B cell (primary cell): Measurements from ENCODE around the gene SEMA6A. TPM values are rescaled to one million over a fixed set of nuclear protein-coding genes. Genes with fewer than 3 reads are reported as not detected.

Experiments used
- ATAC-seq: fragments of 200-7000 bp; cut with Tn5 transposase; one replicate; pipeline ENCODE4 v1.10.0; 2021; ENCODE audit warnings: low read depth, mild to moderate bottlenecking, moderate number of reproducible peaks, moderate library complexity
- CTCF ChIA-PET: fragments of 350-600 bp; sonication (Branson Sonifier 250); formaldehyde crosslinking; loops from one replicate; lab custom pipeline; 2021; ENCODE audit warnings: antibody characterized with exemption, inconsistent platforms; lab: Charles Lee
- POLR2A ChIA-PET: fragments of 350-600 bp; sonication (Branson Sonifier 250); formaldehyde crosslinking; loops from one replicate; lab custom pipeline; 2021; ENCODE audit warnings: antibody characterized with exemption; lab: Charles Lee
- DNase-seq: peaks from one replicate; pipeline ENCODE4 v3.0.0; 2013
- H2AFZ ChIP-seq: 2 replicates; pipeline ENCODE4 v1.6.1; 2012; ENCODE audit warnings: mild to moderate bottlenecking, low read depth, low read length; ENCODE audit not compliant: insufficient read depth, poor library complexity, severe bottlenecking
- H3K27ac ChIP-seq, 2 donors: 1 replicate in 1 of 2; 2 replicates in 1 of 2; pipeline ENCODE4 v1.5.1; 2012 to 2013; ENCODE audit warnings: low read length in 2 of 2, mild to moderate bottlenecking in 2 of 2, moderate library complexity in 1 of 2
- H3K27me3 ChIP-seq, 4 experiments: fragments of 200-600 bp in 1 of 4; sonication (generic) in 1 of 4; replicated peaks in 1 of 4; 1 replicate in 2 of 4; 2 replicates in 2 of 4; pipeline versions ENCODE4 v1.6.1 to v1.7.0; 2013 to 2016; ENCODE audit warnings: low read length in 3 of 4, mild to moderate bottlenecking in 2 of 4, mixed read lengths in 1 of 4, moderate library complexity in 1 of 4; ENCODE audit not compliant: insufficient read depth in 4 of 4, control insufficient read depth in 3 of 4; ENCODE audit errors: control extremely low read depth in 1 of 4
- H3K36me3 ChIP-seq, 2 experiments: replicated peaks in 1 of 2; 1 replicate in 1 of 2; 2 replicates in 1 of 2; pipeline versions ENCODE4 v1.6.1 to v1.7.1; 2013; ENCODE audit warnings: low read length in 1 of 2; ENCODE audit not compliant: insufficient read depth in 2 of 2, control insufficient read depth in 1 of 2; ENCODE audit errors: control extremely low read depth in 1 of 2, extremely low read depth in 1 of 2
- H3K4me1 ChIP-seq, 2 donors: fragments of 200-600 bp in 1 of 2; sonication (generic) in 1 of 2; 1 replicate in 1 of 2; 2 replicates in 1 of 2; pipeline versions ENCODE4 v1.5.1 to v1.6.1; 2013 to 2017; ENCODE audit warnings: low read length in 2 of 2; ENCODE audit not compliant: control insufficient read depth in 2 of 2, insufficient read depth in 2 of 2
- H3K4me2 ChIP-seq: replicated peaks from 2 replicates; pipeline ENCODE3; 2012; ENCODE audit warnings: mild to moderate bottlenecking, low read depth, low read length; ENCODE audit not compliant: poor library complexity, severe bottlenecking
- H3K4me3 ChIP-seq, 5 experiments: fragments of 200-600 bp in 1 of 5; sonication (generic) in 1 of 5; 1 replicate in 3 of 5; 2 replicates in 2 of 5; pipeline versions ENCODE4 v1.5.1 to v1.7.0; 2011 to 2016; ENCODE audit warnings: low read length in 4 of 5, mild to moderate bottlenecking in 4 of 5, low read depth in 2 of 5, control low read depth in 1 of 5, moderate library complexity in 1 of 5; ENCODE audit not compliant: insufficient read depth in 1 of 5; ENCODE audit errors: control extremely low read depth in 1 of 5, extremely low read depth in 1 of 5
- H3K79me2 ChIP-seq: fragments of 200-600 bp; sonication (generic); one replicate; pipeline ENCODE4 v1.6.0; 2016; ENCODE audit warnings: low read length; ENCODE audit not compliant: control insufficient read depth, insufficient read depth
- H3K9ac ChIP-seq: fragments of 200-600 bp; sonication (generic); 2 replicates; pipeline ENCODE4 v1.6.1; 2017; ENCODE audit warnings: mild to moderate bottlenecking, low read length, moderate library complexity
- H3K9me3 ChIP-seq, 3 donors: one replicate each; pipeline versions ENCODE4 v1.6.1 to v1.7.1; 2013; ENCODE audit warnings: low read length in 2 of 3; ENCODE audit not compliant: control insufficient read depth in 2 of 3, insufficient read depth in 1 of 3; ENCODE audit errors: control extremely low read depth in 1 of 3
- H4K20me1 ChIP-seq: 2 replicates; pipeline ENCODE4 v1.6.0; 2012; ENCODE audit warnings: mild to moderate bottlenecking, low read length; ENCODE audit not compliant: insufficient read depth, control insufficient read depth, poor library complexity, severe bottlenecking
- H3K27ac Mint-ChIP-seq: one replicate; pipeline ENCODE4 v1.8.0; 2021; ENCODE audit warnings: mixed read lengths
- H3K27me3 Mint-ChIP-seq: one replicate; pipeline ENCODE4 v1.8.0; 2021; ENCODE audit warnings: mixed read lengths
- H3K4me1 Mint-ChIP-seq: one replicate; pipeline ENCODE4 v1.8.0; 2021; ENCODE audit warnings: mixed read lengths
- H3K4me3 Mint-ChIP-seq: one replicate; pipeline ENCODE4 v1.8.0; 2021; ENCODE audit warnings: mixed read lengths
- H3K9me3 Mint-ChIP-seq: one replicate; pipeline ENCODE4 v1.8.0; 2022; ENCODE audit warnings: mixed read lengths; ENCODE audit not compliant: insufficient read depth
- CTCF ChIP-seq: fragments of 200-600 bp; IDR thresholded peaks from one replicate; pipeline ENCODE4 v1.8.0; 2022; ENCODE audit warnings: antibody characterized with exemption, mild to moderate bottlenecking
- EZH2 ChIP-seq: IDR thresholded peaks from 2 replicates; pipeline ENCODE4 v1.6.1; 2012; ENCODE audit warnings: borderline replicate concordance, low read depth, mild to moderate bottlenecking, moderate library complexity, low read length; ENCODE audit not compliant: insufficient read depth, poor library complexity, severe bottlenecking
- WGBS: methylation state at CpG from one replicate; pipeline ENCODE4 v1.1.5; 2013; ENCODE audit warnings: missing lambda C conversion rate; ENCODE audit not compliant: insufficient coverage; 5-methylcytosine and 5-hydroxymethylcytosine counted together
- intact Hi-C: fragments of 100-400 bp; cut with micrococcal nuclease; formaldehyde crosslinking; loops from one replicate; pipeline ENCODE4 v1.10.0; 2022
- polyA plus RNA-seq: library from polyadenylated mRNA; depleted of rRNA; stranded (reverse); fragments of >200 nt; gene quantifications from 2 replicates; pipeline ENCODE4 v1.2.3, GENCODE V29; 2012
- total RNA-seq, 2 donors: library from RNA; stranded (reverse); fragments of 120-200 nt in 1 of 2; gene quantifications; 1 replicate in 1 of 2; 2 replicates in 1 of 2; pipeline versions ENCODE4 v1.2.3 to v1.2.4, GENCODE V29; 2013 to 2022

The SEMA6A gene
- total and polyA plus RNA-seq, 2 donors (not counting 1 experiment from before 2014, with no cell fraction given): 0.44 TPM; not detected in 1

GRCh38 chr5:116495786-116496357 is 78.8 kb downstream of the SEMA6A start:
- H3K4me2 ChIP-seq: no peak overlapping the region
- no peak overlapping the region for H3K4me3 ChIP-seq
- ChIA-PET POLR2A (no interaction called here), CTCF (no interaction called here)
- intact Hi-C loops: no loop called here
- H3K27me3 ChIP-seq: no peaks in the 10 kb centered on the region
- DNase-seq (no peak), ATAC-seq (no peak)
- no peak overlapping the region for H3K27ac Mint-ChIP-seq
- peaks cover 14% of the 10 kb centered on the region in 2 donors for H3K4me1 ChIP-seq
- no peaks in the 10 kb centered on the region for H3K79me2 ChIP-seq
- WGBS: 100% methylated on average over 5 of the region's 9 CpGs
- TF ChIP-seq CTCF (no peak), EZH2 (no peak)
- no peaks in the 10 kb centered on the region for H3K36me3 ChIP-seq
- no peaks in the 10 kb centered on the region for H3K27me3 Mint-ChIP-seq
- H3K27ac ChIP-seq: no peak overlapping the region
- H3K4me1 Mint-ChIP-seq: peaks cover 25% of the 10 kb centered on the region
- H3K9ac ChIP-seq: no peak overlapping the region
- H3K9me3 ChIP-seq: no peaks in the 10 kb centered on the region
- H2AFZ ChIP-seq: no peak overlapping the region
- no peaks in the 10 kb centered on the region for H4K20me1 ChIP-seq
- H3K4me3 Mint-ChIP-seq: no peak overlapping the region
- no peaks in the 10 kb centered on the region for H3K9me3 Mint-ChIP-seq

- Mint-ChIP-seq H3K9me3 (no peaks in the 10 kb centered on the region), H3K27me3 (no peaks in the 10 kb centered on the region), H3K4me1 (peaks cover 25% of the 10 kb centered on the region), H3K27ac (no peak overlapping the region), H3K4me3 (no peak overlapping the region)
- CTCF ChIA-PET: no interaction called here
- Histone ChIP-seq H3K9me3 (no peaks in the 10 kb centered on the region), H4K20me1 (no peaks in the 10 kb centered on the region), H3K36me3 (no peaks in the 10 kb centered on the region), H3K9ac (no peak overlapping the region), H2AFZ (no peak overlapping the region), H3K79me2 (no peaks in the 10 kb centered on the region), H3K4me2 (peak overlapping the region; percentile 8), H3K4me3 (no peak overlapping the region), H3K4me1 (peaks cover 14% of the 10 kb centered on the region in 2 donors), H3K27ac (no peak overlapping the region), H3K27me3 (no peaks in the 10 kb centered on the region)
- POLR2A ChIA-PET: no interaction called here
- no peak for TF ChIP-seq CTCF
- TF ChIP-seq EZH2: no peak
- no peak for DNase-seq
- ATAC-seq: no peak
- WGBS: 0% methylated on average over 1 of the region's 6 CpGs
- intact Hi-C loops: no loop called here
Measured at GRCh38 chr5:116494784-116495450, 79.7 kb downstream of the SEMA6A start.
